ENCODE measurements around the gene CSNK2A1. TPM values are rescaled to one million over a fixed set of nuclear protein-coding genes. Genes with fewer than 3 reads are reported as not detected.
A peak's percentile ranks its signal among the peaks of the same experiment; 100 is the strongest.

The CSNK2A1 gene
- total and polyA plus RNA-seq, 2 of the 8 experiments (the other 6 are each of a cell fraction or from before 2014, with no cell fraction given): 117 to 260 TPM

- no peak overlapping the region for H3K4me3 ChIP-seq (ENCODE audit: extremely low read depth in 1 of 4, insufficient read depth in 2 of 4, low read depth in 3 of 4, low read length in 4 of 4)
- H3K9ac ChIP-seq (replicated peaks in 1 of 4; ENCODE audit: extremely low read depth in 1 of 4, low read depth in 3 of 4, low read length in 3 of 4): no peak overlapping the region
- FAIRE-seq: peak; percentile 32
- no peak overlapping the region for H2AK5ac ChIP-seq (ENCODE audit: low read depth, low read length)
- H2BK5ac ChIP-seq (ENCODE audit: low read depth, low read length): no peak overlapping the region
- H3K27ac ChIP-seq (ENCODE audit: low read depth, low read length): no peak overlapping the region
- no peak overlapping the region for H3K14ac ChIP-seq (ENCODE audit: insufficient read length)
- TF ChIP-seq CBX8 (IDR thresholded peaks at IDR 0.05; ENCODE audit: borderline replicate concordance, low read depth, low read length) (no peak), SP4 (IDR thresholded peaks at IDR 0.05; ENCODE audit: low read length) (no peak)
- WGBS, 2 experiments (ENCODE audit: extremely low coverage in 1 of 2, insufficient coverage in 1 of 2, insufficient read length in 1 of 2, insufficient replicate concordance in 2 of 2, low coverage in 1 of 2, low lambda C conversion rate in 2 of 2, missing lambda C conversion rate in 1 of 2): 94% methylated on average over 2 of the region's 2 CpGs; no CpG with 5 or more reads in 1 of the 2 experiments
- no peak overlapping the region for H3K23ac ChIP-seq (ENCODE audit: insufficient read length)
- peaks cover 29 to 45% of the 10 kb centered on the region in 2 experiments for H4K20me1 ChIP-seq (replicated peaks in 1 of 2; ENCODE audit: control insufficient read depth in 1 of 2, insufficient read depth in 2 of 2, low read length in 2 of 2)
- H3K23me2 ChIP-seq (ENCODE audit: low read depth, low read length): no peaks in the 10 kb centered on the region
- H4K5ac ChIP-seq (ENCODE audit: insufficient read length, low read depth, low read length): no peak overlapping the region
- peaks cover 7% of the 10 kb centered on the region for H3K79me1 ChIP-seq (ENCODE audit: low read depth, low read length)
- H2BK12ac ChIP-seq (ENCODE audit: low read depth, low read length): no peak overlapping the region
- CTCF ChIA-PET (ENCODE audit: partially characterized antibody): interaction anchor here (0.7 to 1.9 kb wide), 2 partner anchors 46 to 222 kb away, joined by 3 to 5 read pairs; no protein-coding TSS in a partner anchor
- DNase-seq (ENCODE audit: low read depth in 1 of 2, low spot score in 2 of 2): no peak
- no peak overlapping the region for H4K8ac ChIP-seq (ENCODE audit: extremely low read depth, insufficient read depth, low read length)
- H3K79me2 ChIP-seq (ENCODE audit: control insufficient read depth in 1 of 2, insufficient read depth in 2 of 2, low read length in 2 of 2): peaks cover 52 to 98% of the 10 kb centered on the region in 2 experiments
- H3K18ac ChIP-seq (ENCODE audit: extremely low read depth, low read length): no peak overlapping the region
- H3K4me2 ChIP-seq (ENCODE audit: insufficient read depth in 1 of 2, low read depth in 2 of 2, low read length in 2 of 2): no peak overlapping the region
- no peak overlapping the region for H2BK120ac ChIP-seq (replicated peaks; ENCODE audit: low read depth, low read length)
- H3K4me1 ChIP-seq (replicated peaks in 1 of 4; ENCODE audit: control insufficient read depth in 3 of 4, insufficient read depth in 4 of 4, low read length in 3 of 4): peaks cover 0 to under 1% (median 0%) of the 10 kb centered on the region in 4 experiments; a peak in 1 of 7 replicates
- peaks cover 0 to 6% (median 2%) of the 10 kb centered on the region in 4 experiments; a peak in 2 of 8 replicates for H3K36me3 ChIP-seq (ENCODE audit: control insufficient read depth in 2 of 4, insufficient read depth in 4 of 4, low read length in 3 of 4)
- no peaks in the 10 kb centered on the region for H3K27me3 ChIP-seq (replicated peaks in 1 of 4; ENCODE audit: control insufficient read depth in 3 of 4, extremely low read depth in 1 of 4, insufficient read depth in 3 of 4, low read length in 3 of 4)
- no peak overlapping the region for H2BK15ac ChIP-seq (ENCODE audit: low read length)
- no peak overlapping the region for H2AFZ ChIP-seq (ENCODE audit: low read length)
- POLR2A ChIA-PET (ENCODE audit: partially characterized antibody): no interaction called here
- H4K91ac ChIP-seq (replicated peaks; ENCODE audit: insufficient read length, low read length): no peak overlapping the region
- no peak overlapping the region for H2BK20ac ChIP-seq (ENCODE audit: low read length)
- no peaks in the 10 kb centered on the region for H3K9me3 ChIP-seq (ENCODE audit: insufficient read depth in 2 of 2, low read depth in 1 of 2, low read length in 1 of 2)
- H3K4ac ChIP-seq (replicated peaks; ENCODE audit: insufficient read length, low read depth, low read length): no peak overlapping the region
- no peak overlapping the region for H3K56ac ChIP-seq (replicated peaks; ENCODE audit: insufficient read length, low read depth, low read length)
Observed at GRCh38 chr20:516799-517198, 26.8 kb downstream of the CSNK2A1 start.

Measured in H1 (cell line).